Breast epithelium (tissue), 4 donors: ENCODE data around the gene HSPB6. TPM values are rescaled to one million over a fixed set of nuclear protein-coding genes. Genes with fewer than 3 reads are reported as not detected.

ENCODE experiments used
- DNase-seq, 2 donors: peaks; one replicate each; pipeline ENCODE4 v3.0.0-alpha.2; 2019; ENCODE audit warnings: low spot score in 2 of 2
- H3K27ac ChIP-seq, 2 donors: fragments of 200-600 bp; sonication (generic) in 1 of 2; one replicate each; pipeline ENCODE4 v1.5.1; 2016 to 2019; ENCODE audit warnings: mild to moderate bottlenecking in 1 of 2
- H3K27me3 ChIP-seq, 2 donors: fragments of 200-600 bp; sonication (generic) in 1 of 2; one replicate each; pipeline versions ENCODE4 v1.5.1 to v1.6.0; 2017 to 2019; ENCODE audit warnings: control low read depth in 1 of 2, mild to moderate bottlenecking in 1 of 2
- H3K36me3 ChIP-seq: fragments of 200-600 bp; one replicate; pipeline ENCODE4 v1.5.1; 2019
- H3K4me1 ChIP-seq, 2 donors: fragments of 200-600 bp; sonication (generic); one replicate each; pipeline ENCODE4 v1.5.1; 2016 to 2019; ENCODE audit warnings: control low read depth in 1 of 2
- H3K4me3 ChIP-seq, 3 donors: fragments of 200-600 bp; sonication (generic); 1 replicate in 2 of 3; 2 replicates in 1 of 3; pipeline ENCODE4 v1.5.1; 2016 to 2019; ENCODE audit warnings: mild to moderate bottlenecking in 3 of 3, moderate library complexity in 2 of 3
- H3K9me3 ChIP-seq, 2 donors: fragments of 200-600 bp; sonication (generic) in 1 of 2; one replicate each; pipeline ENCODE4 v1.5.1; 2016 to 2019; ENCODE audit warnings: control low read depth in 1 of 2
- CTCF ChIP-seq, 3 donors: fragments of 450-650 bp; IDR thresholded peaks; one replicate each; pipeline ENCODE4 v1.5.1; 2016 to 2017; ENCODE audit warnings: antibody characterized with exemption in 3 of 3, mild to moderate bottlenecking in 3 of 3, moderate library complexity in 3 of 3
- POLR2A ChIP-seq: fragments of 450-650 bp; IDR thresholded peaks from one replicate; pipeline ENCODE4 v1.6.1; 2016; ENCODE audit warnings: antibody characterized with exemption, mild to moderate bottlenecking, moderate library complexity
- POLR2AphosphoS5 ChIP-seq, 3 donors: sonication (generic); formaldehyde crosslinking; IDR thresholded peaks; one replicate each; pipeline ENCODE4 v1.6.1; 2017; ENCODE audit warnings: antibody characterized with exemption in 3 of 3
- intact Hi-C: fragments of 100-400 bp; cut with DNase I; formaldehyde crosslinking; loops from one replicate; pipeline ENCODE4 v1.15.1; 2023; ENCODE audit warnings: low total_unique reads
- total RNA-seq, 3 donors: library from RNA; depleted of rRNA; stranded (reverse); fragments of >200 nt; gene quantifications; one replicate each; pipeline ENCODE4 v1.1.0, GENCODE V29; 2016

Gene HSPB6
- total RNA-seq, 3 donors from 2014 or later: 31.0 to 144 (median 81.9) TPM

- Histone ChIP-seq H3K27me3 (no peaks in the 10 kb centered on the region), H3K27ac (no peak overlapping the region), H3K9me3 (no peaks in the 10 kb centered on the region), H3K4me1 (peaks cover 0 to 2% of the 10 kb centered on the region in 2 donors), H3K36me3 (peaks cover 7% of the 10 kb centered on the region), H3K4me3 (no peak overlapping the region)
- TF ChIP-seq POLR2A (no peak), POLR2AphosphoS5 (IDR thresholded peaks at IDR 0.05) (no peak), CTCF (IDR thresholded peaks at IDR 0.05) (no peak)
- DNase-seq: no peak
- intact Hi-C loops: no loop called here
Measured at GRCh38 chr19:35734889-35735288, 21.9 kb downstream of the HSPB6 start.

- no peaks in the 10 kb centered on the region for H3K27me3 ChIP-seq
- no peak overlapping the region for H3K4me3 ChIP-seq
- H3K27ac ChIP-seq: no peak overlapping the region
- H3K4me1 ChIP-seq: no peaks in the 10 kb centered on the region
- no peak for DNase-seq
- peaks cover 7% of the 10 kb centered on the region for H3K36me3 ChIP-seq
- no peaks in the 10 kb centered on the region for H3K9me3 ChIP-seq
- TF ChIP-seq POLR2A (no peak), POLR2AphosphoS5 (IDR thresholded peaks at IDR 0.05) (no peak), CTCF (IDR thresholded peaks at IDR 0.05) (no peak)
- intact Hi-C loops: no loop called here
Measured at GRCh38 chr19:35734273-35734672, 22.6 kb downstream of the HSPB6 start.

- no peak for TF ChIP-seq POLR2A
- Histone ChIP-seq H3K9me3 (no peaks in the 10 kb centered on the region), H3K27me3 (no peaks in the 10 kb centered on the region), H3K4me3 (no peak overlapping the region), H3K36me3 (peaks cover 7% of the 10 kb centered on the region), H3K27ac (no peak overlapping the region), H3K4me1 (no peaks in the 10 kb centered on the region)
- intact Hi-C loops: no loop called here
- no peak for DNase-seq
Measured at GRCh38 chr19:35733180-35734125, 23.4 kb downstream of the HSPB6 start.

- TF ChIP-seq CTCF (IDR thresholded peaks at IDR 0.05) (no peak), POLR2AphosphoS5 (IDR thresholded peaks at IDR 0.05) (no peak), POLR2A (no peak)
- Histone ChIP-seq H3K27me3 (no peaks in the 10 kb centered on the region), H3K27ac (no peak overlapping the region), H3K4me1 (no peaks in the 10 kb centered on the region), H3K36me3 (peaks cover 6% of the 10 kb centered on the region), H3K4me3 (no peak overlapping the region), H3K9me3 (no peaks in the 10 kb centered on the region)
- no peak for DNase-seq
- intact Hi-C loops: no loop called here
Measured at GRCh38 chr19:35732540-35733179, 24.2 kb downstream of the HSPB6 start.

DNA sequence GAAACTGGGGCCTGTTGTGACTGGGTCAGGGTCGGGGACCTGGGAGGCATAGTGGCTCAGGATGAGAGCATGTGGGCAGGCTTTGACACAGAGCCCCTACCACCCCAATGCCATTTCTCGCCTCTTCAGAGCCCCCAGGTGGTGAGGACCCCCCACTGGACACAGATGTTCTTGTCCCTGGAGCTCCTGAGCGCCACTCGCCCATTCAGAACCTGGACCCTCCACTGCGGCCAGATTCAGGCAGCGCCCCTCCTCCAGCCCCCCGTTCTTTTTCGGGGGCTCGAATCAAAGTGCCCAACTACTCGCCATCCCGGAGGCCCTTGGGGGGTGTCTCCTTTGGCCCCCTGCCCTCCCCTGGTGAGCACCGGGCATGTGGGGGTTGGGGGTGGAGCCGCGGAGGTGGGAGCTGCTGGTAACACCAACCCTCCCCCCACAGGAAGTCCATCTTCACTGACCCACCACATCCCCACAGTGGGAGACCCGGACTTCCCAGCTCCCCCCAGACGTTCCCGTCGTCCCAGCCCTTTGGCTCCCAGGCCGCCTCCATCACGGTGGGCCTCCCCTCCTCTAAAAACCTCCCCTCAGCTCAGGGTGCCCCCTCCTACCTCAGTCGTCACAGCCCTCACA, 24.9 kb downstream of the HSPB6 start:
- Histone ChIP-seq H3K27me3 (no peaks in the 10 kb centered on the region), H3K4me1 (no peaks in the 10 kb centered on the region), H3K27ac (no peak overlapping the region), H3K4me3 (no peak overlapping the region), H3K9me3 (no peaks in the 10 kb centered on the region), H3K36me3 (peaks cover 14% of the 10 kb centered on the region)
- no peak for DNase-seq
- TF ChIP-seq POLR2AphosphoS5 (IDR thresholded peaks at IDR 0.05) (no peak), POLR2A (no peak), CTCF (IDR thresholded peaks at IDR 0.05) (no peak)
- intact Hi-C loops: no loop called here
